ENCODE results near the gene CST8.

Gene CST8

DNA sequence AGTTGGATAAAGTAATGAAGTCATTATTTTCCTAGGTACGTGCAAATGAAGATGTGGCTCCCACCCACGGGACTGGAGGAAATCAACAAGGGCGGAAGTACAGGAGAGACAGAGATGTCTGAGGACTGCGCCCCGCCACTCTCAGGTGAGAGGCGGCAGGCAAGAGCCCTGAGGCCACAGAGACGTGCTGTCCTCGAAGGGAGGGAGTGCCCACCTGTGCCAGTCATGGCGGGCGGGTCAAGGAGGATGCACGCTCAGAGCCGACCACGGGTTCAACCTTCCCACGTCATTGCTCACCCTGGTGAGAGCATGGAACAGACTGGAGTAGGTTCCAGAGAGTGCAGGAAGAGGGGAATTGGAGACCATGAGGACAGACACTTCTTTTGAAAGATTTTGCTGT, 12.7 kb downstream of the CST8 start:
- Histone ChIP-seq H3K79me2 (ENCODE audit: insufficient read depth, low read length) (no peaks in the 10 kb centered on the region), H3K27me3 (ENCODE audit: insufficient read depth, low read length, poor library complexity, severe bottlenecking) (peaks cover 34% of the 10 kb centered on the region), H3K36me3 (ENCODE audit: insufficient read depth, low read length) (no peaks in the 10 kb centered on the region), H3K4me2 (ENCODE audit: low read depth, low read length, poor library complexity, severe bottlenecking) (no peak overlapping the region), H3K4me1 (ENCODE audit: insufficient read depth, low read length, poor library complexity, severe bottlenecking) (peaks cover 8% of the 10 kb centered on the region), H3K9me2 (replicated peaks; ENCODE audit: low read depth, low read length) (no peaks in the 10 kb centered on the region), H2AFZ (ENCODE audit: low read length) (no peak overlapping the region), H3K4me3 (ENCODE audit: low read length, poor library complexity, severe bottlenecking) (no peak overlapping the region), H3K9me3 (ENCODE audit: insufficient read depth, low read depth, low read length) (no peaks in the 10 kb centered on the region), H3K9ac (ENCODE audit: low read depth, low read length, poor library complexity, severe bottlenecking) (no peak overlapping the region), H4K20me1 (ENCODE audit: insufficient read depth, low read length, poor library complexity, severe bottlenecking) (no peaks in the 10 kb centered on the region), H3F3A (ENCODE audit: low read depth) (no peaks in the 10 kb centered on the region)
- TF ChIP-seq, protein P1, sequence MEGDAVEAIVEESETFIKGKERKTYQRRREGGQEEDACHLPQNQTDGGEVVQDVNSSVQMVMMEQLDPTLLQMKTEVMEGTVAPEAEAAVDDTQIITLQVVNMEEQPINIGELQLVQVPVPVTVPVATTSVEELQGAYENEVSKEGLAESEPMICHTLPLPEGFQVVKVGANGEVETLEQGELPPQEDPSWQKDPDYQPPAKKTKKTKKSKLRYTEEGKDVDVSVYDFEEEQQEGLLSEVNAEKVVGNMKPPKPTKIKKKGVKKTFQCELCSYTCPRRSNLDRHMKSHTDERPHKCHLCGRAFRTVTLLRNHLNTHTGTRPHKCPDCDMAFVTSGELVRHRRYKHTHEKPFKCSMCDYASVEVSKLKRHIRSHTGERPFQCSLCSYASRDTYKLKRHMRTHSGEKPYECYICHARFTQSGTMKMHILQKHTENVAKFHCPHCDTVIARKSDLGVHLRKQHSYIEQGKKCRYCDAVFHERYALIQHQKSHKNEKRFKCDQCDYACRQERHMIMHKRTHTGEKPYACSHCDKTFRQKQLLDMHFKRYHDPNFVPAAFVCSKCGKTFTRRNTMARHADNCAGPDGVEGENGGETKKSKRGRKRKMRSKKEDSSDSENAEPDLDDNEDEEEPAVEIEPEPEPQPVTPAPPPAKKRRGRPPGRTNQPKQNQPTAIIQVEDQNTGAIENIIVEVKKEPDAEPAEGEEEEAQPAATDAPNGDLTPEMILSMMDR (conservative IDR thresholded peaks at IDR 0.05; ENCODE audit: low read length): no peak
- TF ChIP-seq EZH2phosphoT487 (IDR thresholded peaks at IDR 0.05; ENCODE audit: borderline replicate concordance): no peak

DNA sequence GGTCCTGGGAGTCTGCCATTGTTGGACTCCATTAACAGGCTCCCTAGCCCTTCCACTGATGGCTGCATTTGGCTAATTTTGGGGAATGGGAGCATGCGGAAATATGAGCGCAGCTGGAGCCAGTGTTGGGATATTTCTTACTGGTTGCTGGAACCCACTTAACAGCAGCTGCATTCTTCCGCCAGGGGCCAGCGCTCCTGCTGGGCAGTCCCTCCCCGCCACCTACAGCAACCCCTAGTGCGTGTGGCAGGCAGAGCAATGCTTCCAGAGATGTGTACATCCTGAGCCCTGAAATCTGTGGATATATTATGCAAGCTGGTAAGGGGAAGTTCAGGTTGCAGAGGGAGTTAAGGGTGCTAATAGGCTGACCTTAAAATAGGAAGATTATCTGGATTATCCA, 16.4 kb downstream of the CST8 start:
- Histone ChIP-seq H3K4me3 (ENCODE audit: low read length, poor library complexity, severe bottlenecking) (no peak overlapping the region), H3K36me3 (ENCODE audit: insufficient read depth, low read length) (no peaks in the 10 kb centered on the region), H4K20me1 (ENCODE audit: insufficient read depth, low read length, poor library complexity, severe bottlenecking) (no peaks in the 10 kb centered on the region), H3K79me2 (ENCODE audit: insufficient read depth, low read length) (no peaks in the 10 kb centered on the region), H3K4me2 (ENCODE audit: low read depth, low read length, poor library complexity, severe bottlenecking) (no peak overlapping the region), H3K9ac (ENCODE audit: low read depth, low read length, poor library complexity, severe bottlenecking) (no peak overlapping the region), H3K9me3 (ENCODE audit: insufficient read depth, low read depth, low read length) (no peaks in the 10 kb centered on the region), H2AFZ (ENCODE audit: low read length) (no peak overlapping the region), H3F3A (ENCODE audit: low read depth) (no peaks in the 10 kb centered on the region), H3K27me3 (ENCODE audit: insufficient read depth, low read length, poor library complexity, severe bottlenecking) (peaks cover 18% of the 10 kb centered on the region), H3K4me1 (ENCODE audit: insufficient read depth, low read length, poor library complexity, severe bottlenecking) (peaks cover 8% of the 10 kb centered on the region), H3K9me2 (replicated peaks; ENCODE audit: low read depth, low read length) (no peaks in the 10 kb centered on the region)
- TF ChIP-seq EZH2phosphoT487 (IDR thresholded peaks at IDR 0.05; ENCODE audit: borderline replicate concordance): no peak
- TF ChIP-seq, protein P1 (conservative IDR thresholded peaks at IDR 0.05; ENCODE audit: low read length): no peak

DNA sequence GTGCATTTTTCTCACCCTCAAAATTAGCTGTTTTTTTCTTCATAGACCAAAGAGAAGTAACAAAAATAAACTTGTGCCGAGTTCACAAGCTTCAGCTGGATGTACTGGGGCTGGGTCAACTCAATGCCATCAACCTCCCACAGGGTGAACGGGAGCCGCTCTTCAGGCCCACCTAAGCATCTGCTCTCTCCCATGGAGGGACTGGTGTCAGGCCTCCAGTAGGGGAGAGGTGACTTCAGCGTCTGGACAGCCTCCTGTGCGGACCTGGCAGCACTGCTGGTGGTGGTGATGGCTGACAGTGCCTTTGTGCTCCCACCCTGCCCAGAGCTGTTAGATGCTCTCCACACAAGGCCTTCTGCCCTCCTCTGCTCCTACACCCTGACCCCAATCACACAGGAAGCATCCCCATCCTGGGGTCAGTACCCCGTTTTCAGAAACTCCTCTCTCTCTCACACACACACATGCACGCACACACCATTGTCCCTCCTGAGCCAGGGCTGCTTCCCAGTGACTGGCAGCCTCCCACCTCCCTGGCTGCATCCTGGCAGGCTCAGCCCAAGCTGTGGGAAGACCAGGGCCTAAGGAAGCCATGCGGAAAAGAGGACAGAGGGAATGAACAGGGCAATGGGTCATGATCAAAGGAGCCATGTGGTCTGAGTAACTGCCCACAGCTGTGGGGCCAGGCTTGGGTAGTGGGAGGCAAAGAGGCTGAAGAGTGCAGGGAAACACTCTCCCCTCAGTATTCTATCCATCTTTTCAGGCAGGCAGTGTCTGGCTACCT, 17.7 kb downstream of the CST8 start:
- Histone ChIP-seq H3K79me2 (ENCODE audit: insufficient read depth, low read length) (no peaks in the 10 kb centered on the region), H3F3A (ENCODE audit: low read depth) (no peaks in the 10 kb centered on the region), H3K9me2 (replicated peaks; ENCODE audit: low read depth, low read length) (no peaks in the 10 kb centered on the region), H3K4me2 (ENCODE audit: low read depth, low read length, poor library complexity, severe bottlenecking) (no peak overlapping the region), H4K20me1 (ENCODE audit: insufficient read depth, low read length, poor library complexity, severe bottlenecking) (no peaks in the 10 kb centered on the region), H3K9me3 (ENCODE audit: insufficient read depth, low read depth, low read length) (no peaks in the 10 kb centered on the region), H3K4me3 (ENCODE audit: low read length, poor library complexity, severe bottlenecking) (no peak overlapping the region), H2AFZ (ENCODE audit: low read length) (no peak overlapping the region), H3K9ac (ENCODE audit: low read depth, low read length, poor library complexity, severe bottlenecking) (no peak overlapping the region), H3K4me1 (ENCODE audit: insufficient read depth, low read length, poor library complexity, severe bottlenecking) (no peaks in the 10 kb centered on the region), H3K36me3 (ENCODE audit: insufficient read depth, low read length) (no peaks in the 10 kb centered on the region), H3K27me3 (ENCODE audit: insufficient read depth, low read length, poor library complexity, severe bottlenecking) (peaks cover 18% of the 10 kb centered on the region)
- no peak for TF ChIP-seq EZH2phosphoT487 (IDR thresholded peaks at IDR 0.05; ENCODE audit: borderline replicate concordance)
- TF ChIP-seq, protein P1 (conservative IDR thresholded peaks at IDR 0.05; ENCODE audit: low read length): no peak

Data from Loucy (cell line).